ENCODE results near the gene GYG2. TPM values are rescaled to one million over a fixed set of nuclear protein-coding genes. Genes with fewer than 3 reads are reported as not detected.
"Not testable (repeated sequence)": the region's sequence is repeated elsewhere in the genome, so short reads cannot be mapped to it uniquely, and the experiment has no call there.

Gene GYG2
- total and polyA plus RNA-seq, 2 of the 13 experiments (the other 11 are each of a cell fraction or from before 2014, with no cell fraction given): 20.0 to 24.3 TPM

DNA sequence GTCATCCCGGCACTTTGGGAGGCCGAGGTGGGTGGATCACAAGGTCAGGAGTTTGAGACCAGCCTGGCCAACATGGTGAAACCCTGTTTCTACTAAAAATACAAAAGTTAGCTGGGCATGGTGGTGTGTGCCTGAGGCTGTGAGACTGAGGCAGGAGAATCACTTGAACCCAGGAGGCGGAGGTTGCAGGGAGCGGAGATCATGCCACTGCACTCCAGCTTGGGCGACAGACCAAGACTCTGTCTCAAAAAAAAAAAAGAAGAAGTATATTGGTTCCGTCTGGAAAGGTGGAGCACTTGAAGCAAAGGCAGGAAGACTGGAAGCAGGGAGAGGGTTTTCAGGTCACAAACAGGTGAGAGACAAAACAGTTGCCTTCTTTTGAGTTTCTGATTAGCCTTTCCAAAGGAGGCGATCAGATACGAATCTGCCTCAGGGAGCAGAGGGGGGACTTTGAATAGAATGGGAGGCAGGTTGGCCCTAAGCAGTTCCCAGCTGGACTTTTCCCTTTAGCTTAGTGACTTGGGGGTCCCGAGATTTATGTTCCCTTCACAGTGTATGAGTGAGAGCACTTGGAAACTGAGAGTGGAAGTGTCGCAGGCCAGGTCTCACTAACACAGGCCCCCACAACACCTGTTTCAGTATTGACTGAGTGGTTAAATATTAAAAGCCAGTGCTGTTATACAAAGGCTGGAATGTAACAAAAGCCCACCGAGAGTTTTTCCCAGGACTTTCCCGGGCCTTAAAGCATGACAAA is 48.1 kb upstream of the GYG2 start (continued):
- TF ChIP-seq POLR2G (IDR thresholded peaks at IDR 0.05; ENCODE audit: low read depth, low read length): peak; percentile 63
- TF ChIP-seq FOXA3 (CRISPR knock-in tag; IDR thresholded peaks at IDR 0.05): peak; percentile 82
- peak; percentile 92 for TF ChIP-seq TEAD3 (CRISPR knock-in tag; optimal IDR thresholded peaks at IDR 0.05; ENCODE audit: borderline replicate concordance)
- TF ChIP-seq, protein P1, sequence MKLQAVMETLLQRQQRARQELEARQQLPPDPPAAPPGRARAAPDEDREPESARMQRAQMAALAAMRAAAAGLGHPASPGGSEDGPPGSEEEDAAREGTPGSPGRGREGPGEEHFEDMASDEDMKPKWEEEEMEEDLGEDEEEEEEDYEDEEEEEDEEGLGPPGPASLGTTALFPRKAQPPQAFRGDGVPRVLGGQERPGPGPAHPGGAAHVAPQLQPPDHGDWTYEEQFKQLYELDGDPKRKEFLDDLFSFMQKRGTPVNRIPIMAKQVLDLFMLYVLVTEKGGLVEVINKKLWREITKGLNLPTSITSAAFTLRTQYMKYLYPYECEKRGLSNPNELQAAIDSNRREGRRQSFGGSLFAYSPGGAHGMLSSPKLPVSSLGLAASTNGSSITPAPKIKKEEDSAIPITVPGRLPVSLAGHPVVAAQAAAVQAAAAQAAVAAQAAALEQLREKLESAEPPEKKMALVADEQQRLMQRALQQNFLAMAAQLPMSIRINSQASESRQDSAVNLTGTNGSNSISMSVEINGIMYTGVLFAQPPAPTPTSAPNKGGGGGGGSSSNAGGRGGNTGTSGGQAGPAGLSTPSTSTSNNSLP (IDR thresholded peaks at IDR 0.05; ENCODE audit: low read depth, low read length): peak; percentile 66; the same call in 1 of the 2 replicates
- TF ChIP-seq ZNF605 (CRISPR knock-in tag; IDR thresholded peaks at IDR 0.05): peak; percentile 33; the same call in 1 of the 2 replicates
- TF ChIP-seq GFI1 (CRISPR knock-in tag; IDR thresholded peaks at IDR 0.05; ENCODE audit: borderline replicate concordance): 0 out of 2 replicates have a peak, but pooled peaks have one; percentile 44
- not testable (repeated sequence) for TF ChIP-seq FOXA1 (IDR thresholded peaks at IDR 0.05); CREM (CRISPR knock-in tag; IDR thresholded peaks at IDR 0.05); FOXP1 (IDR thresholded peaks at IDR 0.05)
- peak; percentile 85 for TF ChIP-seq FOXA1 (CRISPR knock-in tag; IDR thresholded peaks at IDR 0.05)
- TF ChIP-seq SNAI1 (CRISPR knock-in tag; IDR thresholded peaks at IDR 0.05; ENCODE audit: borderline replicate concordance): 0 out of 2 replicates have a peak, but pooled peaks have one; percentile 53
- peak; percentile 95 for TF ChIP-seq TFAP4 (IDR thresholded peaks at IDR 0.05; ENCODE audit: borderline replicate concordance, low read depth)
- TF ChIP-seq HDAC1 (CRISPR knock-in tag; IDR thresholded peaks at IDR 0.05): peak; percentile 48; the same call in 1 of the 2 replicates
- TF ChIP-seq GATAD2A (CRISPR knock-in tag; IDR thresholded peaks at IDR 0.05): peak; percentile 17; the same call in 1 of the 2 replicates
- peak; percentile 85 for TF ChIP-seq ZBTB7B (CRISPR knock-in tag; IDR thresholded peaks at IDR 0.05)
- TF ChIP-seq TBX2 (CRISPR knock-in tag; IDR thresholded peaks at IDR 0.05; ENCODE audit: borderline replicate concordance): peak; percentile 47; the same call in 1 of the 2 replicates
- 0 out of 2 replicates have a peak, but pooled peaks have one; percentile 21 for TF ChIP-seq PHF8 (CRISPR knock-in tag; IDR thresholded peaks at IDR 0.05)
- peak; percentile 73 for TF ChIP-seq ZEB1 (IDR thresholded peaks at IDR 0.05; ENCODE audit: insufficient replicate concordance, low read depth)
- peak; percentile 65; the same call in 1 of the 2 replicates for TF ChIP-seq ZNF460 (CRISPR knock-in tag; IDR thresholded peaks at IDR 0.05; ENCODE audit: borderline replicate concordance)
- 0 out of 2 replicates have a peak, but pooled peaks have one; percentile 16 for TF ChIP-seq FOSL2 (CRISPR knock-in tag; IDR thresholded peaks at IDR 0.05)
- TF ChIP-seq RARA (CRISPR knock-in tag; IDR thresholded peaks at IDR 0.05): 0 out of 2 replicates have a peak, but pooled peaks have one; percentile 2
- TF ChIP-seq ZBTB20 (CRISPR knock-in tag; IDR thresholded peaks at IDR 0.05; ENCODE audit: borderline replicate concordance, low read depth): peak; percentile 33; the same call in 1 of the 2 replicates
- peak; percentile 71; the same call in 1 of the 2 replicates for TF ChIP-seq SOX5 (CRISPR knock-in tag; IDR thresholded peaks at IDR 0.05; ENCODE audit: borderline replicate concordance)
- peak; percentile 32; the same call in 1 of the 2 replicates for TF ChIP-seq CREM (IDR thresholded peaks at IDR 0.05)
- peak in 1 of 2 experiments; percentile 64; a peak in 3 of 4 replicates for TF ChIP-seq POLR2A (IDR thresholded peaks at IDR 0.05; ENCODE audit: insufficient read depth in 1 of 2, low read depth in 2 of 2, low read length in 2 of 2)
- peak; percentile 33; the same call in 1 of the 2 replicates for TF ChIP-seq FOXP1 (CRISPR knock-in tag; IDR thresholded peaks at IDR 0.05)
- TF ChIP-seq DRAP1 (CRISPR knock-in tag; IDR thresholded peaks at IDR 0.05): peak; percentile 50; the same call in 1 of the 2 replicates
- 0 out of 2 replicates have a peak, but pooled peaks have one; percentile 26 for TF ChIP-seq ARNTL (CRISPR knock-in tag; IDR thresholded peaks at IDR 0.05)
- TF ChIP-seq ZGPAT (CRISPR knock-in tag; IDR thresholded peaks at IDR 0.05): 0 out of 2 replicates have a peak, but pooled peaks have one; percentile 31
